K562 (cell line): ENCODE measurements around the gene TMEM86B. TPM values are rescaled to one million over a fixed set of nuclear protein-coding genes. Genes with fewer than 3 reads are reported as not detected.

Experiments
- ATAC-seq: fragments of 200-7000 bp; cut with Tn5 transposase; 3 replicates; pipeline ENCODE4 v1.9.1; 2020; ENCODE audit warnings: moderate library complexity
- BruUV-seq: library from RNA; stranded (reverse); fragments of 400-500 nt; replicated peaks from 2 replicates; lab custom pipeline; 2021; lab: Mats Ljungman, UMichigan
- CTCF ChIA-PET: fragments of 300-600 bp; formaldehyde crosslinking; extraction: SDS; loops from one replicate; lab custom pipeline; 2021; ENCODE audit warnings: low intra/inter-chr PET ratio; lab: Yijun Ruan, JAX
- POLR2A ChIA-PET: fragments of 300-600, 350-650 bp; sonication (Branson Sonifier 250); formaldehyde crosslinking; extraction: SDS; loops from one replicate; lab custom pipeline; 2021; ENCODE audit warnings: antibody characterized with exemption, inconsistent platforms; lab: Yijun Ruan, JAX
- DNase-seq, 4 experiments: peaks; one replicate each; pipeline versions ENCODE4 v3.0.0 to v3.0.0-alpha.2; 2011 to 2018; ENCODE audit warnings: low spot score in 3 of 4, mixed read lengths in 3 of 4; ENCODE audit errors: extremely low read depth in 1 of 4
- FAIRE-seq: peaks from 2 replicates; lab custom pipeline; 2011; peaks lifted over from hg19 to GRCh38; lab: Jason Lieb, UNC
- H2AFZ ChIP-seq: 2 replicates; pipeline ENCODE4 v1.6.0; 2011; ENCODE audit warnings: low read depth, low read length, control low read depth, inconsistent platforms
- H3K27ac ChIP-seq: fragments of 200-600 bp; 3 replicates; pipeline ENCODE4 v1.8.0; 2011; ENCODE audit warnings: low read depth, mild to moderate bottlenecking, control low read depth, inconsistent platforms, low read length, moderate library complexity, mixed read lengths; ENCODE audit errors: extremely low read depth
- H3K27me3 ChIP-seq, 2 experiments: fragments of 300-600 bp in 1 of 2; 2 replicates in 1 of 2; 3 replicates in 1 of 2; pipeline versions ENCODE4 v1.6.0 to v1.8.0; 2011; ENCODE audit warnings: inconsistent platforms in 2 of 2, low read length in 2 of 2, mild to moderate bottlenecking in 1 of 2, mixed read lengths in 1 of 2, moderate library complexity in 1 of 2; ENCODE audit not compliant: control insufficient read depth in 2 of 2, insufficient read depth in 2 of 2
- H3K36me3 ChIP-seq: fragments of 300-600 bp; 3 replicates; pipeline ENCODE4 v1.8.0; 2011; ENCODE audit warnings: mild to moderate bottlenecking, low read length, inconsistent platforms; ENCODE audit not compliant: control insufficient read depth, insufficient read depth
- H3K4me1 ChIP-seq, 2 experiments: fragments of 200-600 bp in 1 of 2; replicated peaks in 1 of 2; 2 replicates in 1 of 2; 3 replicates in 1 of 2; pipeline versions ENCODE4 v1.5.1 to v1.8.0; 2011; ENCODE audit warnings: inconsistent platforms in 2 of 2, low read length in 2 of 2, mild to moderate bottlenecking in 1 of 2, mixed read lengths in 1 of 2, moderate library complexity in 1 of 2; ENCODE audit not compliant: control insufficient read depth in 2 of 2, insufficient read depth in 2 of 2
- H3K4me2 ChIP-seq: 2 replicates; pipeline ENCODE4 v1.6.1; 2011; ENCODE audit warnings: low read length, control low read depth, inconsistent platforms, mixed read lengths; ENCODE audit not compliant: insufficient read depth
- H3K4me3 ChIP-seq: fragments of 200-600 bp; sonication (generic), shearing (Covaris generic); 2 replicates; pipeline ENCODE4 v1.5.1; 2016; ENCODE audit warnings: control low read depth, inconsistent platforms
- H3K79me2 ChIP-seq: fragments of 200-600 bp; 3 replicates; pipeline ENCODE4 v1.8.0; 2011; ENCODE audit warnings: low read length, inconsistent platforms; ENCODE audit not compliant: control insufficient read depth, insufficient read depth
- H3K9ac ChIP-seq, 2 experiments: 2 replicates each; pipeline versions ENCODE4 v1.6.0 to v1.6.1; 2011; ENCODE audit warnings: low read depth in 2 of 2, low read length in 2 of 2, control low read depth in 1 of 2, inconsistent platforms in 1 of 2, mild to moderate bottlenecking in 1 of 2, mixed read lengths in 1 of 2; ENCODE audit not compliant: insufficient read depth in 1 of 2
- H3K9me1 ChIP-seq: one replicate; pipeline ENCODE4 v1.6.0; 2011; ENCODE audit warnings: inconsistent platforms, mild to moderate bottlenecking, low read length, moderate library complexity; ENCODE audit not compliant: control insufficient read depth, insufficient read depth
- H3K9me3 ChIP-seq: replicated peaks from 2 replicates; pipeline ENCODE4 v1.5.1; 2011; ENCODE audit warnings: low read depth, low read length, inconsistent platforms; ENCODE audit not compliant: control insufficient read depth, insufficient read depth
- H4K20me1 ChIP-seq: replicated peaks from 2 replicates; pipeline ENCODE4 v1.6.1; 2011; ENCODE audit warnings: low read length, inconsistent platforms, mixed read lengths; ENCODE audit not compliant: control insufficient read depth, insufficient read depth
- ARID4B ChIP-seq: sonication (generic); formaldehyde crosslinking; IDR thresholded peaks from 2 replicates; pipeline ENCODE4 v1.8.0; 2022; ENCODE audit warnings: mild to moderate bottlenecking, missing genetic modification reagents
- C11orf30 ChIP-seq: fragments of 450-650 bp; IDR thresholded peaks from 2 replicates; pipeline ENCODE4 v1.6.1; 2016; ENCODE audit warnings: low read depth, mild to moderate bottlenecking
- CBX3 ChIP-seq, 2 experiments: IDR thresholded peaks; 1 replicate in 1 of 2; 2 replicates in 1 of 2; pipeline ENCODE4 v1.6.1; 2012; ENCODE audit warnings: inconsistent platforms in 2 of 2, low read length in 2 of 2, borderline replicate concordance in 1 of 2, control low read depth in 1 of 2
- CHD4 ChIP-seq: fragments of 200-600 bp; sonication (generic); IDR thresholded peaks from 3 replicates; pipeline ENCODE4 v1.6.1; 2012; ENCODE audit warnings: low read depth, mild to moderate bottlenecking, mixed read lengths, low read length, inconsistent platforms; ENCODE audit not compliant: insufficient read depth, insufficient replicate concordance, poor library complexity, severe bottlenecking
- EGR1 ChIP-seq: fragments of 450-650 bp; conservative IDR thresholded peaks from 2 replicates; pipeline ENCODE4 v1.6.1; 2017; ENCODE audit warnings: mild to moderate bottlenecking
- ESRRB ChIP-seq: fragments of 250-450 bp; sonication (Bioruptor Pico); IDR thresholded peaks from 2 replicates; pipeline ENCODE4 v1.5.0; 2020; ENCODE audit warnings: mild to moderate bottlenecking, moderate library complexity, borderline replicate concordance
- JUNB ChIP-seq: fragments of 450-650 bp; formaldehyde crosslinking; conservative IDR thresholded peaks from 2 replicates; pipeline ENCODE4 v1.4.0; 2020; ENCODE audit warnings: mild to moderate bottlenecking
- NFE2 ChIP-seq: IDR thresholded peaks from 2 replicates; pipeline ENCODE4 v1.6.1; 2014; ENCODE audit warnings: antibody characterized with exemption, low read depth
- NR3C1 ChIP-seq: sonication (generic); formaldehyde crosslinking; IDR thresholded peaks from 2 replicates; pipeline ENCODE4 v1.8.1; 2022; ENCODE audit warnings: missing genetic modification reagents
- RBM25 ChIP-seq: fragments of 200-400 bp; formaldehyde crosslinking; IDR thresholded peaks from 2 replicates; pipeline ENCODE4 v1.6.1; 2018; ENCODE audit warnings: low read length, low read depth, moderate library complexity; ENCODE audit not compliant: severe bottlenecking
- ZKSCAN8 ChIP-seq: fragments of 200-800 bp; sonication (Bioruptor generic); IDR thresholded peaks from 2 replicates; pipeline ENCODE4 v1.6.1; 2016; ENCODE audit warnings: missing genetic modification characterization, missing compliant biosample characterization
- ZNF316 ChIP-seq: fragments of 450-650 bp; IDR thresholded peaks from 2 replicates; pipeline ENCODE4 v1.6.1; 2016
- WGBS: fragments of 100-300 bp; shearing (Covaris generic); methylation state at CpG from one replicate; pipeline ENCODE4 v1.1.6; 2016; ENCODE audit warnings: low coverage, mixed read lengths; ENCODE audit not compliant: insufficient coverage; ENCODE audit errors: missing lambda C conversion rate; 5-methylcytosine and 5-hydroxymethylcytosine counted together
- in situ Hi-C: fragments of 300-500 bp; cut with MboI; formaldehyde crosslinking; loops from 4 replicates; pipeline ENCODE4 v1.15.0; 2018; ENCODE audit warnings: inconsistent platforms, mixed read lengths
- intact Hi-C: fragments of 100-400 bp; cut with micrococcal nuclease; formaldehyde crosslinking; loops from 2 replicates; pipeline ENCODE4 v1.14.2; 2022
- polyA plus RNA-seq, 8 experiments: library from polyadenylated mRNA; depleted of rRNA in 4 of 8; stranded (reverse) in 5 of 8; unstranded in 3 of 8; fragments of >200 nt; fragmentation: Nextera tagmentation in 2 of 8; fragmentation: Illumina TruSeq in 1 of 8; extraction: Ambion mirVana in 2 of 8; extraction: Trizol in 1 of 8; gene quantifications; 2 replicates each; pipeline versions ENCODE4 v1.2.1 to v1.2.3, GENCODE V29; 2011 to 2014; ENCODE audit warnings: inconsistent platforms in 1 of 8, missing spikeins in 1 of 8
- total RNA-seq, 7 experiments: library from RNA; depleted of rRNA in 6 of 7; stranded (reverse); fragments of >200 nt in 6 of 7; fragmentation: Illumina TruSeq in 2 of 7; extraction: Trizol in 2 of 7; gene quantifications; 2 replicates each; pipeline versions ENCODE4 v1.2.1 to v1.2.3, GENCODE V29; 2011 to 2021; ENCODE audit warnings: low replicate concordance in 1 of 7

The TMEM86B gene
- total and polyA plus RNA-seq, 9 of the 15 experiments (the other 6 are each of a cell fraction or from before 2014, with no cell fraction given) = 0.28 to 7.9 (median 2.1) TPM

GRCh38 chr19:55269299-55269698 lies 40.7 kb upstream of the TMEM86B start:
- Histone ChIP-seq H3K9me1 (no peaks in the 10 kb centered on the region), H4K20me1 (no peaks in the 10 kb centered on the region), H3K27ac (no peak overlapping the region), H3K36me3 (peaks cover 33% of the 10 kb centered on the region; the same call in 2 of the 3 replicates), H3K4me2 (no peak overlapping the region), H3K9ac (no peak overlapping the region), H3K79me2 (0 out of 3 replicates have a peak, but pooled peaks cover 4% of the 10 kb centered on the region), H3K27me3 (no peaks in the 10 kb centered on the region)
- POLR2A ChIA-PET = interaction anchor here (0.8 to 2.5 kb wide), 2 partner anchors 9 to 70 kb away, joined by 4 to 18 read pairs; partner anchors contain the start of genes KMT5C and PPP6R1
- no peak for DNase-seq
- CTCF ChIA-PET = no interaction called here
- in situ Hi-C loops = no loop called here
- TF ChIP-seq ZNF316 (peak; percentile 71), C11orf30 (peak; percentile 55; the same call in 1 of the 2 replicates), EGR1 (peak; percentile 66), ESRRB (CRISPR knock-in tag) (no peak)
- TF ChIP-seq, all 486 proteins: peak for 3
- peaks cover 10 to 25% of the 10 kb centered on the region in 2 experiments; a peak in 4 of 5 replicates for H3K4me1 ChIP-seq
- ATAC-seq = no peak
- no TSS peak for BruUV-seq
- no peak for FAIRE-seq
- peaks cover 3% of the 10 kb centered on the region; the same call in 1 of the 2 replicates for H3K9me3 ChIP-seq
- no peak overlapping the region for H3K4me3 ChIP-seq
- H2AFZ ChIP-seq = no peak overlapping the region
- 81% methylated on average over 8 of the region's 8 CpGs for WGBS
- intact Hi-C loops = no loop called here

- peaks cover 3% of the 10 kb centered on the region; the same call in 1 of the 2 replicates for H3K9me3 ChIP-seq
- H2AFZ ChIP-seq = no peak overlapping the region
- H3K9me1 ChIP-seq = no peaks in the 10 kb centered on the region
- H3K9ac ChIP-seq = no peak overlapping the region
- FAIRE-seq = no peak
- H3K4me3 ChIP-seq = no peak overlapping the region
- H3K4me1 ChIP-seq = peaks cover 10 to 29% of the 10 kb centered on the region in 2 experiments; a peak in 4 of 5 replicates
- DNase-seq = no peak
- intact Hi-C loops (no loop called here), in situ Hi-C loops (no loop called here)
- no peaks in the 10 kb centered on the region for H4K20me1 ChIP-seq
- H3K27ac ChIP-seq = no peak overlapping the region
- CTCF ChIA-PET = no interaction called here
- 90% methylated on average over 4 of the region's 4 CpGs for WGBS
- H3K4me2 ChIP-seq = no peak overlapping the region
- H3K27me3 ChIP-seq = no peaks in the 10 kb centered on the region
- no peak for ATAC-seq
- no TSS peak for BruUV-seq
- H3K79me2 ChIP-seq = 0 out of 3 replicates have a peak, but pooled peaks cover 4% of the 10 kb centered on the region
- POLR2A ChIA-PET = no interaction called here
- peaks cover 16% of the 10 kb centered on the region; the same call in 2 of the 3 replicates for H3K36me3 ChIP-seq
- no peak for TF ChIP-seq NFE2
- TF ChIP-seq JUNB = no peak
- no peak for TF ChIP-seq NR3C1 (CRISPR knock-in tag)
- 0 out of 3 replicates have a peak, but pooled peaks of 1 of the 2 experiments have one; percentile 30 for TF ChIP-seq CBX3 (IDR thresholded peaks at IDR 0.05; ENCODE audit: borderline replicate concordance in 1 of 2, low read length in 2 of 2)
- TF ChIP-seq ZKSCAN8 (CRISPR knock-in tag) = no peak
- no peak for TF ChIP-seq CHD4
- peak; percentile 57 for TF ChIP-seq RBM25
- TF ChIP-seq ARID4B (CRISPR knock-in tag) = no peak
Observed at GRCh38 chr19:55266840-55267239, 38.3 kb upstream of the TMEM86B start.
